HepG2 (cell line): ENCODE results near the gene HSD11B2. TPM values are rescaled to one million over a fixed set of nuclear protein-coding genes. Genes with fewer than 3 reads are reported as not detected.

Experiments used
- AHDC1 ChIP-seq: sonication (generic); formaldehyde crosslinking; IDR thresholded peaks from 2 replicates; pipeline ENCODE4 v1.5.1; 2020; ENCODE audit warnings: mild to moderate bottlenecking, missing genetic modification reagents, borderline replicate concordance
- ARID2 ChIP-seq: sonication (generic); formaldehyde crosslinking; IDR thresholded peaks from 2 replicates; pipeline ENCODE4 v1.8.1; 2022; ENCODE audit warnings: mild to moderate bottlenecking, missing genetic modification reagents, borderline replicate concordance
- CCAR2 ChIP-seq: fragments of 200-400 bp; formaldehyde crosslinking; optimal IDR thresholded peaks from 2 replicates; pipeline ENCODE3; 2018; ENCODE audit warnings: low read depth, mild to moderate bottlenecking, low read length, moderate library complexity
- CREB3 ChIP-seq: sonication (generic); formaldehyde crosslinking; IDR thresholded peaks from 2 replicates; pipeline ENCODE4 v1.5.0; 2020; ENCODE audit warnings: missing genetic modification reagents
- EEA1 ChIP-seq: sonication (generic); formaldehyde crosslinking; IDR thresholded peaks from 2 replicates; pipeline ENCODE4 v1.5.1; 2020; ENCODE audit warnings: mild to moderate bottlenecking, missing genetic modification reagents, borderline replicate concordance
- ELF3 ChIP-seq: IDR thresholded peaks from 2 replicates; pipeline ENCODE4 v1.6.1; 2016; ENCODE audit warnings: missing genetic modification reagents, missing compliant biosample characterization
- HMGXB3 ChIP-seq: sonication (generic); formaldehyde crosslinking; IDR thresholded peaks from 2 replicates; pipeline ENCODE4 v1.4.0; 2020; ENCODE audit warnings: missing genetic modification reagents, borderline replicate concordance
- NAIF1 ChIP-seq: sonication (generic); formaldehyde crosslinking; IDR thresholded peaks from 2 replicates; pipeline ENCODE4 v1.5.0; 2020; ENCODE audit warnings: mild to moderate bottlenecking, missing genetic modification reagents, borderline replicate concordance
- PLRG1 ChIP-seq: fragments of 450-650 bp; conservative IDR thresholded peaks from 2 replicates; pipeline ENCODE4 v1.6.1; 2016
- RFXANK ChIP-seq: IDR thresholded peaks from 2 replicates; pipeline ENCODE4 v1.6.1; 2016
- SAP130 ChIP-seq: IDR thresholded peaks from 2 replicates; pipeline ENCODE4 v1.6.1; 2016; ENCODE audit warnings: low read depth
- SIX4 ChIP-seq: sonication (generic); formaldehyde crosslinking; IDR thresholded peaks from 2 replicates; pipeline ENCODE4 v1.4.0; 2020; ENCODE audit warnings: missing genetic modification reagents
- SMYD3 ChIP-seq: sonication (generic); formaldehyde crosslinking; IDR thresholded peaks from 2 replicates; pipeline ENCODE4 v1.8.1; 2023; ENCODE audit warnings: mild to moderate bottlenecking, missing genetic modification reagents
- TBP ChIP-seq: sonication (generic); formaldehyde crosslinking; IDR thresholded peaks from 2 replicates; pipeline ENCODE4 v1.5.0; 2020; ENCODE audit warnings: missing genetic modification reagents
- ZBTB34 ChIP-seq: sonication (generic); formaldehyde crosslinking; IDR thresholded peaks from 2 replicates; pipeline ENCODE4 v1.8.0; 2022; ENCODE audit warnings: mild to moderate bottlenecking, missing genetic modification reagents
- ZNF615 ChIP-seq: sonication (generic); formaldehyde crosslinking; IDR thresholded peaks from 2 replicates; pipeline ENCODE4 v1.5.0; 2020; ENCODE audit warnings: mild to moderate bottlenecking, missing genetic modification reagents, borderline replicate concordance
- ZSCAN21 ChIP-seq: sonication (generic); formaldehyde crosslinking; IDR thresholded peaks from 2 replicates; pipeline ENCODE4 v1.8.0; 2022; ENCODE audit warnings: mild to moderate bottlenecking, missing genetic modification reagents, moderate library complexity, borderline replicate concordance
- polyA plus RNA-seq, 8 experiments: library from polyadenylated mRNA; depleted of rRNA in 3 of 8; stranded (reverse) in 7 of 8; unstranded in 1 of 8; fragments of >200 nt; fragmentation: Illumina TruSeq in 4 of 8; extraction: Trizol in 4 of 8; gene quantifications; 2 replicates each; pipeline versions ENCODE4 v1.2.1 to v1.2.3, GENCODE V29; 2011 to 2016; ENCODE audit warnings: low read depth in 4 of 8, missing spikeins in 1 of 8, mixed read lengths in 1 of 8; ENCODE audit not compliant: insufficient read depth in 1 of 8
- total RNA-seq, 5 experiments: library from RNA; depleted of rRNA; stranded (reverse); fragments of >200 nt; fragmentation: Illumina TruSeq; extraction: Trizol; gene quantifications; 2 replicates each; pipeline ENCODE4 v1.2.3, GENCODE V29; 2016; ENCODE audit warnings: low read depth in 1 of 5

HSD11B2 gene
- total and polyA plus RNA-seq, 2 of the 13 experiments (the other 11 are each of a cell fraction or from before 2014, with no cell fraction given), result 8.9 to 13.6 TPM

- TF ChIP-seq ZNF615 (CRISPR knock-in tag), result 0 out of 2 replicates have a peak, but pooled peaks have one; percentile 81
- peak; percentile 76 for TF ChIP-seq SIX4 (CRISPR knock-in tag)
- TF ChIP-seq SAP130, result peak; percentile 100
- TF ChIP-seq ELF3 (CRISPR knock-in tag), result peak; percentile 99
- peak; percentile 85; the same call in 1 of the 2 replicates for TF ChIP-seq SMYD3 (CRISPR knock-in tag)
- peak; percentile 69; the same call in 1 of the 2 replicates for TF ChIP-seq AHDC1
- TF ChIP-seq NAIF1 (CRISPR knock-in tag), result 0 out of 2 replicates have a peak, but pooled peaks have one; percentile 46
- TF ChIP-seq TBP (CRISPR knock-in tag), result no peak
- TF ChIP-seq ZSCAN21, result no peak; the same call in 1 of the 2 replicates
- 0 out of 2 replicates have a peak, but pooled peaks have one; percentile 47 for TF ChIP-seq ZBTB34
- TF ChIP-seq CCAR2, result peak; percentile 88
- no peak for TF ChIP-seq CREB3 (CRISPR knock-in tag)
- 0 out of 2 replicates have a peak, but pooled peaks have one; percentile 43 for TF ChIP-seq HMGXB3 (CRISPR knock-in tag)
- peak; percentile 95 for TF ChIP-seq ARID2 (CRISPR knock-in tag)
- TF ChIP-seq PLRG1, result no peak
- TF ChIP-seq RFXANK (CRISPR knock-in tag), result 0 out of 2 replicates have a peak, but pooled peaks have one; percentile 77
- TF ChIP-seq EEA1 (CRISPR knock-in tag), result no peak; the same call in 1 of the 2 replicates
Observed at GRCh38 chr16:67480833-67481560, 50.1 kb downstream of the HSD11B2 start, which contains the start of gene ATP6V0D1 (continued).
